Activated B cell treated with CpG ODN at 0.5 μM for 24 hours (primary cell): ENCODE data around the gene POLR3A. TPM values are rescaled to one million over a fixed set of nuclear protein-coding genes. Genes with fewer than 3 reads are reported as not detected.

ENCODE experiments used
- ATAC-seq: fragments of 200-7000 bp; cut with Tn5 transposase; one replicate; pipeline ENCODE4 v1.10.0; 2021; ENCODE audit warnings: low read depth, mild to moderate bottlenecking, moderate library complexity
- CTCF ChIA-PET: fragments of 350-600 bp; sonication (Branson Sonifier 250); formaldehyde crosslinking; loops from one replicate; lab custom pipeline; 2021; ENCODE audit warnings: antibody characterized with exemption; lab: Charles Lee
- POLR2A ChIA-PET: fragments of 350-600 bp; sonication (Branson Sonifier 250); formaldehyde crosslinking; loops from one replicate; lab custom pipeline; 2021; ENCODE audit warnings: antibody characterized with exemption; lab: Charles Lee
- DNase-seq: peaks from one replicate; pipeline ENCODE4 v3.0.0; 2022
- H3K27ac Mint-ChIP-seq: one replicate; pipeline ENCODE4 v1.8.0; 2020; ENCODE audit warnings: mixed read lengths
- H3K27me3 Mint-ChIP-seq: one replicate; pipeline ENCODE4 v1.8.0; 2021; ENCODE audit warnings: mixed read lengths
- H3K36me3 Mint-ChIP-seq: one replicate; pipeline ENCODE4 v1.8.0; 2021; ENCODE audit warnings: low read depth, mixed read lengths
- H3K4me1 Mint-ChIP-seq: one replicate; pipeline ENCODE4 v1.8.0; 2021; ENCODE audit warnings: mixed read lengths
- H3K4me3 Mint-ChIP-seq: one replicate; pipeline ENCODE4 v1.8.0; 2020; ENCODE audit warnings: mild to moderate bottlenecking, mixed read lengths
- H3K9me3 Mint-ChIP-seq: one replicate; pipeline ENCODE4 v1.8.0; 2020; ENCODE audit warnings: mixed read lengths
- CTCF ChIP-seq: fragments of 200-600 bp; IDR thresholded peaks from one replicate; pipeline ENCODE4 v1.8.0; 2022; ENCODE audit warnings: antibody characterized with exemption, mild to moderate bottlenecking
- intact Hi-C: fragments of 100-400 bp; cut with micrococcal nuclease; formaldehyde crosslinking; loops from one replicate; pipeline ENCODE4 v1.15.1; 2024
- total RNA-seq: library from RNA; stranded (reverse); gene quantifications from 2 replicates; pipeline ENCODE4 v1.2.3, GENCODE V29; 2022

The POLR3A gene
- total RNA-seq, 1 donor from 2014 or later: 20.3 TPM

DNA sequence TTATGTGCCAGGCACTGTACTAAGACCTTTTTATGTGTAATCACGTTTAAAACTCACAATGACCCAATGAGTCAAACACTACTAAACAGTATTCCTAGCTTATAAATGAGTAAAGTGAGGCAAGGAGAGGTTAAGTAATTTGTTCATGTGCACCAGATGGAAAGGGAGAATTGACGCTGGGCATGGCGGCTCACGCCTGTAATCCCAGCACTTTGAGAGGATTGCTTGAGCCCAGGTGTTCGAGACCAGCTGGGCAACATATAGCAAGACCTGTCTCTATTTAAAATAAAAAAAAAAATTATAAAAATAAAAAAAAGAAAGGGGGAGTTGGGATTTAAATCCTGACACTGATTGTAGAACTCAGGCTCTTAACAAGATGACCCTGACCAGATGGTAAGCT, 56.0 kb downstream of the POLR3A start:
- ChIA-PET POLR2A (no interaction called here), CTCF (no interaction called here)
- ATAC-seq: no peak
- Mint-ChIP-seq H3K27me3 (no peaks in the 10 kb centered on the region), H3K9me3 (no peaks in the 10 kb centered on the region), H3K4me3 (no peak overlapping the region), H3K36me3 (peaks cover 31% of the 10 kb centered on the region), H3K27ac (no peak overlapping the region), H3K4me1 (peaks cover 6% of the 10 kb centered on the region)
- DNase-seq: no peak
- intact Hi-C loops: no loop called here
- TF ChIP-seq CTCF: no peak

- ATAC-seq (no peak), DNase-seq (no peak)
- Mint-ChIP-seq H3K27me3 (no peaks in the 10 kb centered on the region), H3K27ac (no peak overlapping the region), H3K9me3 (no peaks in the 10 kb centered on the region), H3K4me3 (no peak overlapping the region), H3K36me3 (peaks cover 20% of the 10 kb centered on the region), H3K4me1 (peaks cover 6% of the 10 kb centered on the region)
- POLR2A ChIA-PET: no interaction called here
- CTCF ChIA-PET: no interaction called here
- intact Hi-C loops: no loop called here
- TF ChIP-seq CTCF: no peak
Measured at GRCh38 chr10:77972148-77972547, 57.2 kb downstream of the POLR3A start.

DNA sequence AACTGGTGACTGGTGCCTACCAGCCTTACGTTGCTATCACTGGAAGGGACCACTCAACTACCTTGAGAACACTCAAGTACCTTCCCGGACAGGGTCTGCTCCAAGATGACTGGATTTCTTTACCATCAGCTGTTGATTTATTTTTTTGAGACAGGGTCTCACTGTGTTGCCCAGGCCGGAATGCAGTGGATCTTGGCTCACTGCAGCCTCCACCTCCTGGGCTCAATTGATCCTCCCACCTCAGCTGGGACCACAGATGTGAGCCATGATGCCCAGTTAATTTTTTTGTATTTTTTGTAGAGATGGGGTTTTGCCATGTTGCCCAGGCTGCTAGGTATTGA, 57.5 kb downstream of the POLR3A start:
- no peak for ATAC-seq
- Mint-ChIP-seq H3K9me3 (no peaks in the 10 kb centered on the region), H3K4me3 (no peak overlapping the region), H3K36me3 (peaks cover 17% of the 10 kb centered on the region), H3K27ac (no peak overlapping the region), H3K27me3 (no peaks in the 10 kb centered on the region), H3K4me1 (peaks cover 6% of the 10 kb centered on the region)
- TF ChIP-seq CTCF: no peak
- intact Hi-C loops: no loop called here
- ChIA-PET CTCF (no interaction called here), POLR2A (no interaction called here)
- DNase-seq: no peak

DNA sequence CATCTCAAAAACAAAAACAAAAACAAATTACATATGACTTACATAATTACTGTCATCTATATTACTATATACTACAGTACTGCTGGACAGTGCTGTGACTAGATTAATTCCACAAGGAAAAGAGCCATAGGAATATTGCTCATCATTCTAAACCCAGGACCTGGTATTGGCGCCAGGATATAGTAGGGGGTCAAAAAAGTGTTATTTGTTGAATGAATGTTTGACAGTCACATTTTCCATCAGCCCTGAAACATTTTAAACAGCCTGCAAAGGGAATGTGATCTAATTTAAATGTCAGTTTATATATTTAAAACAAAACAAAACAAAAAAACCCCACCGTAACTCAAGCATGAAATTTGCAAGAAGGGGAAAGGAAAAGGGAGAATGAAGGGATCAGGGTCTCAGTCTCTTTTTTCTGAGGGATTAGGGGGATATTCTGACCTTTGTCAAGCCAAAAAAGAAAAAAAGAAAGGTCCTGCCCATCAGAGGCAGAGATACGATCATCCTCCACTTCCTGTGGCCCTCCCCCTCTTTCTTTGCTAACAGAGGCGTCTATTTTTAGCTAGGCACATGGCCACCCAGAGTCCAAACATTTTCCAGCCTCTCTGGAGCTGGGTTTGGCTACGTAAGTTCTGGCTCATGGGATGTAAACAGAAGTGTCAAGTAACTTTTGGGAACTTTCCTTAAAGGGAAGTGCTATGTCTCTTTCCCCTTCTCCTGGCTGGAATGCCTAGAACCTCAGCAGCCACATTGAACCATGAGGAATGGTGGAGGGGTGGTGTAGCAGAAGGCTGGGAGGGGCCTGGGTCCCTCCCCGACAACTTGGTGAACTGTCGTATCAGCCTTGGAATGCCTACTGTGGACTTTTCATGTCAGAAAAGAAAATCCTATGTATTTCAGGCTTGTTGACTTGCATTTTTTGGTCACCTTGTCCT, 58.2 kb downstream of the POLR3A start:
- H3K4me3 Mint-ChIP-seq: no peak overlapping the region
- peaks cover 6% of the 10 kb centered on the region for H3K4me1 Mint-ChIP-seq
- no peaks in the 10 kb centered on the region for H3K9me3 Mint-ChIP-seq
- DNase-seq: no peak
- ATAC-seq: no peak
- CTCF ChIA-PET: no interaction called here
- no peak for TF ChIP-seq CTCF
- peaks cover 10% of the 10 kb centered on the region for H3K36me3 Mint-ChIP-seq
- no peak overlapping the region for H3K27ac Mint-ChIP-seq
- POLR2A ChIA-PET: no interaction called here
- intact Hi-C loops: no loop called here
- H3K27me3 Mint-ChIP-seq: no peaks in the 10 kb centered on the region

DNA sequence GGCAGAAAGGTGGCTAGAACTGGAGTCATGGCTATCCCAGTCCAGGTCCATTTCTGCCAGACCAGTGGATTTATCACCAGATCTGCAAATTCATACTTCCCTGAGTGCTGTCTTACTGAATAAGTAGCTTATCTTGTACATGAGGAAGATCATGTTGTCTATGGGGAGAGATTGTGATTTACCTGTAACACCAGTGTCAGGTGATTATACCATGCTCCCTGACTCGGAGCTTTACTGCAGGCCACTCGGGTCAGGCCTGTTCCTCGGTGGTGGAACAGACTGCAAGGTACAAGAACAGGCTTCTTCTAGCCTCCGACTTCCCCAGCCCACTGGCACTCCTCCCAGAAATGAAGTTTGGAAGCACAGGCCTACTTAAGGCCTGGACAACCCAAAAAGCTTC, 60.2 kb downstream of the POLR3A start:
- ATAC-seq (no peak), DNase-seq (no peak)
- no peak for TF ChIP-seq CTCF
- intact Hi-C loops: no loop called here
- H3K27ac Mint-ChIP-seq: no peak overlapping the region
- peaks cover 2% of the 10 kb centered on the region for H3K9me3 Mint-ChIP-seq
- POLR2A ChIA-PET: interaction anchor here (0.6 kb wide), 1 partner anchor 37 kb away, joined by 8 read pairs; no protein-coding TSS in a partner anchor
- H3K36me3 Mint-ChIP-seq: no peaks in the 10 kb centered on the region
- H3K4me1 Mint-ChIP-seq: peaks cover 6% of the 10 kb centered on the region
- H3K27me3 Mint-ChIP-seq: peaks cover 4% of the 10 kb centered on the region
- CTCF ChIA-PET: interaction anchor here (1.4 kb wide), 1 partner anchor 122 kb away, joined by 5 read pairs; no protein-coding TSS in a partner anchor
- no peak overlapping the region for H3K4me3 Mint-ChIP-seq
